HepG2 (cell line): ENCODE measurements around the gene GALNT17.

Source experiments
- CTCF ChIP-seq: sonication (generic); formaldehyde crosslinking; IDR thresholded peaks from 2 replicates; pipeline ENCODE4 v1.5.0; 2020; ENCODE audit warnings: mild to moderate bottlenecking, missing genetic modification reagents, moderate library complexity
- EHMT2 ChIP-seq: fragments of 200-600 bp; sonication (generic); IDR thresholded peaks from 2 replicates; pipeline ENCODE4 v1.7.0; 2017; ENCODE audit warnings: antibody characterized with exemption, low read depth, low read length, borderline replicate concordance
- NCOA2 ChIP-seq: sonication (generic); formaldehyde crosslinking; IDR thresholded peaks from 2 replicates; pipeline ENCODE4 v1.8.0; 2022; ENCODE audit warnings: inconsistent platforms
- SSRP1 ChIP-seq: IDR thresholded peaks from 2 replicates; pipeline ENCODE4 v1.6.1; 2016; ENCODE audit warnings: control low read depth
- ZNF274 ChIP-seq: sonication (generic); formaldehyde crosslinking; IDR thresholded peaks from 2 replicates; pipeline ENCODE4 v1.5.1; 2020; ENCODE audit warnings: mild to moderate bottlenecking, missing genetic modification reagents
- ZNF678 ChIP-seq: sonication (generic); formaldehyde crosslinking; IDR thresholded peaks from 2 replicates; pipeline ENCODE4 v1.4.0; 2020; ENCODE audit warnings: mild to moderate bottlenecking, missing genetic modification reagents

- TF ChIP-seq SSRP1: no peak
- no peak for TF ChIP-seq CTCF (CRISPR knock-in tag)
- TF ChIP-seq ZNF678 (CRISPR knock-in tag): no peak
- no peak for TF ChIP-seq EHMT2
- TF ChIP-seq ZNF274 (CRISPR knock-in tag): no peak
- TF ChIP-seq NCOA2: no peak
Observed at GRCh38 chr7:71706597-71706975, 574.6 kb downstream of the GALNT17 start.
